Brain microvascular endothelial cell (primary cell): ENCODE data around the gene PLA2G15.

Source experiments
- DNase-seq: peaks from one replicate; pipeline ENCODE4 v3.0.0-alpha.2; 2020
- H3K27ac ChIP-seq: fragments of 250-450 bp; sonication (Bioruptor Pico); 2 replicates; pipeline ENCODE4 v1.5.1; 2020; ENCODE audit warnings: mild to moderate bottlenecking, moderate library complexity
- H3K27me3 ChIP-seq: fragments of 250-450 bp; sonication (Bioruptor Pico); replicated peaks from 2 replicates; pipeline ENCODE4 v1.5.1; 2020; ENCODE audit warnings: mild to moderate bottlenecking
- H3K36me3 ChIP-seq: fragments of 250-450 bp; sonication (Bioruptor Pico); replicated peaks from 2 replicates; pipeline ENCODE4 v1.5.1; 2020; ENCODE audit warnings: mild to moderate bottlenecking
- H3K4me3 ChIP-seq: 2 replicates; pipeline ENCODE4 v1.5.1; 2011; ENCODE audit warnings: low read depth, mild to moderate bottlenecking, control low read depth, low read length, moderate library complexity
- CTCF ChIP-seq: IDR thresholded peaks from 2 replicates; pipeline ENCODE4 v1.5.1; 2011; ENCODE audit warnings: low read depth, mild to moderate bottlenecking, moderate library complexity, low read length, control low read depth, inconsistent platforms; ENCODE audit errors: missing control alignments
- in situ Hi-C: cut with HindIII; loops from 2 replicates; pipeline ENCODE4 v1.10.0; 2017; ENCODE audit warnings: low sequenced_read_pairs, low pct_ligation_motif_present

The PLA2G15 gene

GRCh38 chr16:68244481-68244902 is 681 bp upstream of the PLA2G15 start:
- no peaks in the 10 kb centered on the region for H3K27me3 ChIP-seq
- H3K4me3 ChIP-seq: peak overlapping the region; percentile 97
- no peak overlapping the region for H3K27ac ChIP-seq
- in situ Hi-C loops: no loop called here
- H3K36me3 ChIP-seq: no peaks in the 10 kb centered on the region
- no peak for TF ChIP-seq CTCF
- DNase-seq: no peak

DNA sequence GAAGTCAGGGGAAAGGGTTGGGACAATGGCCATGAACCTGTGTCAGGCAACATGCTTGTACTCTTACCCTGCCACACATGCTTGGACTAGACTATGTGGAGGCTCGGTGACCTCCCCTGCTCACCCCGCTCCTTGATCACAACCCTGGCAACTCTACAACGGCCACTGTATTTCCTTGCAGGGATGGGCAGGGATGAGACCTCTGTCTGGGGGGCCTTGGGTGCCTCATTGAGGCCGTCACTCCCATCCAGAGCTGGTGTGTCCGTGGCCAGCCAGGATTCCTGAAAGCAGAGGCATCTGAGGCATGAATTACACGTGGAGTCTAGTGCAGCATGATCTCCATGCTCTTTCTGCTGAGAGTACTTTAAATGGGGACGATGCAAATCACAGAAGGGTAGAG is 948 bp downstream of the PLA2G15 start:
- in situ Hi-C loops: no loop called here
- peak overlapping the region; percentile 97 for H3K4me3 ChIP-seq
- H3K27ac ChIP-seq: no peak overlapping the region

DNA sequence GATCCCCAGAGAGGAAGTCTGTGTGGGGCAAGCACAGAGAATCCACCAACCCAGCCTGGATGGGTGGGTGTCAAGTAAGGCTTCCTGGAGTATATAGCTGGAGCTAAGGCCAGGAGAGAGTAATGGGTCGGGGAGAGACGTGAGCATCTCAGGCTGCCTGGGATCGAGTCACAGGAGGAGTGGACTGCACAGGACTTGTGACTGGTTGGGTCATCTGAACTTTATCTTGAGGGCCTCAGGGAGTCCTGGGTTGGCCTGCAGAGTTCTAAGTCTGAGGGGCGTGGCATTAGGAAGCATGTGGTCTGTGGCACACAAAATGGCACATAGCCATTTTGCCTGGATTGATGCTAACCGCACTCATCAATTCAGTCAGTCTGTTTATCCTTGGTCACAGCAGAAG is 1.5 kb downstream of the PLA2G15 start:
- TF ChIP-seq CTCF: no peak
- in situ Hi-C loops: no loop called here
- DNase-seq: no peak
- Histone ChIP-seq H3K36me3 (peaks cover 5% of the 10 kb centered on the region), H3K4me3 (no peak overlapping the region), H3K27ac (no peak overlapping the region), H3K27me3 (no peaks in the 10 kb centered on the region)

More for the DNA sequence above, 948 bp downstream of the PLA2G15 start:
- TF ChIP-seq CTCF: no peak
- Histone ChIP-seq H3K27me3 (no peaks in the 10 kb centered on the region), H3K36me3 (peaks cover 5% of the 10 kb centered on the region)
- no peak for DNase-seq

GRCh38 chr16:68247400-68247799 is 2.2 kb downstream of the PLA2G15 start:
- Histone ChIP-seq H3K36me3 (peaks cover 5% of the 10 kb centered on the region), H3K27ac (no peak overlapping the region), H3K27me3 (no peaks in the 10 kb centered on the region), H3K4me3 (no peak overlapping the region)
- no peak for DNase-seq
- in situ Hi-C loops: no loop called here
- no peak for TF ChIP-seq CTCF

DNA sequence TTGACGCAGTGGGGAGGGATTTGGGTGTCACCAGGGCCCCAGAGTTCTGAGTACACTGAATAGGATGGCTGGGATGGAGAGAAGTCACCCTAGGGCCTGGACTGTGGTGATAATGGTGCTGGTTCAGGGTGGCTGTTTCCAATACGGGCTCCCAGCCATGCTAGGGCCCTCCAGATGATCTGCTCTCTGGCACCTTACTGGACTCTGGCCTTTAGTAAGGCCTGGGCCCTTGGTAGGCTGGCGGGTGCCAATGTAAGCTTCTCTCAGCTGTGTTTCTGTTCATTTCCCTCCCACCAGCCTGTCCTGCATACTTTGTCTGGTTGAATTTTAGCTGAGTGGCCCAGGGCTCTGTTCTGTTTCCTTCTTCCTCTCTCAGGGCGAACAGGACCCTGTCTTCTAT is 2.8 kb downstream of the PLA2G15 start:
- Histone ChIP-seq H3K36me3 (peaks cover 5% of the 10 kb centered on the region), H3K4me3 (no peak overlapping the region), H3K27ac (no peak overlapping the region), H3K27me3 (no peaks in the 10 kb centered on the region)
- no peak for TF ChIP-seq CTCF
- no peak for DNase-seq
- in situ Hi-C loops: no loop called here

DNA sequence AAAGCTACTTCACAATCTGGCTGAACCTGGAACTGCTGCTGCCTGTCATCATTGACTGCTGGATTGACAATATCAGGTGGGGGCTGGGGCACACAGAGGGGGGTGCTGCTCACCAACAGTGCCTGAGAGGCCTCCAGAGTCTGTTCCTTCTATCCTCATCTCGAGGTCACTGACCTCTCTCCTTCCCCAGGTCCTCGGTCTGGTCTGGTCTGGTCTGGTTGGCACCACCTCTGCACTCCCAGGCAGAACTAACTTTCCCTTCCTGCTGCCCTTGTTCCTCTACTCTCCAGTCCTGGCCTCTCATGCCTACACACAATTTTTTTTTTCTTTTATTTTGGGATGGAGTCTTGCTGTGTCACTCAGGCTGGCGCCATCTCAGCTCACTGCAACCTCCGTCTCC is 4.2 kb downstream of the PLA2G15 start:
- in situ Hi-C loops: no loop called here
- no peak for DNase-seq
- peaks cover 6% of the 10 kb centered on the region for H3K36me3 ChIP-seq

More for the DNA sequence above, 4.2 kb downstream of the PLA2G15 start:
- Histone ChIP-seq H3K4me3 (no peak overlapping the region), H3K27me3 (no peaks in the 10 kb centered on the region), H3K27ac (no peak overlapping the region)
- TF ChIP-seq CTCF: no peak
